ENCODE measurements around the gene DCAF16.
"Not testable (repeated sequence)": the region's sequence is repeated elsewhere in the genome, so short reads cannot be mapped to it uniquely, and the experiment has no call there.

The DCAF16 gene

DNA sequence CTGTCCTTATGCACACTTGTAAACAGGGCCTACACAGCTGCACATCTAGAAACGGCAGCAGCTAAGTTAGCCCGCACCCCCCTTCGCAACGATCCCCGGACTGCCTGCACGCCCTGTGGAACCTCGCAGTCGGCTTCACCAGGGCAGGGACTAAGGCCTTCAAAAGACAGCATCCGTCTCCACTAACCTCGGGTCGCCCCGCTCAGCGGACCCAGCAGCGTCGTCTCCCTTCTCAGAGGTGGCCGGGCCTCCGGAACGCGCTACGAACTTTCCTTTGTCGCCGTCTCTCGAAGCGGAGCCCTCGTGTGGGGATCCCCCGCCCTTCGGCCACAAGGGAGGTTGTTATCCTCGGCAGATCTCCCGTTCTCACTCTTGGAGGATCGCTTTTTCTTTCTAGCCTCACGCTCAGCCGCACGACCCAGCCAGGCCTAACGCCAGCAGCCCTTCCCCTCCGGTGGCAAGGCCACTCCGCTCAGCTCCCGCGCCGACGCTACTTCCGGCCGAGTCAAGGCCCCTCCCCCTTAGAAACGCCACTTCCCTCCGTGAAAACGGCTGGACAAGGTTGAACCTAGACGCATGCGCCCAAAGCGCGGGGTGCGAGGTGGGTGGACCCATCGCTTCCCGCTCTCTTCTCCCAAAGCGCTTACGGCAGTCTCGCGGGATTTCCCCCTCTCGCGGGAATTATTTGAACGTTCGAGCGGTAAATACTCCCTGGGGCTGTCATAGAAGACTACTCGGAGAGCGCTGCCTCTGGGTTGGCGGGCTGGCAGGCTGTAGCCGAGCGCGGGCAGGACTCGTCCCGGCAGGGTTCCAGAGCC is at the start of gene DCAF16, which contains the start of gene NCAPG:
TSS of gene DCAF16 (minus strand) at position 498 of the 818 bp plus-strand sequence. CDS start 6,616 bp downstream, outside the sequence.
TSS of gene NCAPG (plus strand) at position 720 of the 818 bp plus-strand sequence. CDS start 99 bp downstream, outside the sequence.
- DNase-seq: peak; percentile 99

DNA sequence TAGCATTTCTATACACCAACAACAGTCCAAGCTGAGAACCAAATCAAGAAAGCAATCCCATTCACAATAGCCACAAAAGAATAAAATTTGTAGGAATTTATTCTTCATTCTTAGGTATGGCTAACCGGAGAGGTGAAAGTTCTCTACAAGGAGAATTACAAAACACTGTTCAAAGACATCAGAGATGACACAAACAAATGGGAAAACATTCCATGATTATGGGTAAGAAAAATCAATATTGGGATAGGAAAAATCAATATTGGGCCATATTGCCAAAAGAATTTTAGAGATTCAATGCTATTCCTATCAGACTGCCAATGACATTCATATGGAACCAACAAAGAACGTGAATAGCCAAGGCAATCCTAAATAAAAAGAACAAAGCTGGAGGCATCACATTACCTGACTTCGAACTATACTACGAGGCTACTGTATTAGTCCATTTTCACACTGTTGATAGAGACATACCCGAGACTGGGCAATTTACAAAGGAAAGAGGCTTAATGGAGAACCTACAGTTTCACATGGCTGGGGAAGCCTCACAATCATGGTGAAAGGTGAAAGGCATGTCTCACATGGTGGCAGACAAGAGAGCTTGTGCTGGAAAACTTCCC is 49.3 kb upstream of the DCAF16 start:
- DNase-seq: no peak

- DNase-seq: no peak
Observed at GRCh38 chr4:17854036-17854435, 43.5 kb upstream of the DCAF16 start.

GRCh38 chr4:17851959-17852358 is 41.4 kb upstream of the DCAF16 start:
- DNase-seq: no peak

- DNase-seq: not testable (repeated sequence)
Observed at GRCh38 chr4:17850295-17850694, 39.7 kb upstream of the DCAF16 start.

GRCh38 chr4:17846266-17846665 is 35.7 kb upstream of the DCAF16 start:
- no peak for DNase-seq

DNA sequence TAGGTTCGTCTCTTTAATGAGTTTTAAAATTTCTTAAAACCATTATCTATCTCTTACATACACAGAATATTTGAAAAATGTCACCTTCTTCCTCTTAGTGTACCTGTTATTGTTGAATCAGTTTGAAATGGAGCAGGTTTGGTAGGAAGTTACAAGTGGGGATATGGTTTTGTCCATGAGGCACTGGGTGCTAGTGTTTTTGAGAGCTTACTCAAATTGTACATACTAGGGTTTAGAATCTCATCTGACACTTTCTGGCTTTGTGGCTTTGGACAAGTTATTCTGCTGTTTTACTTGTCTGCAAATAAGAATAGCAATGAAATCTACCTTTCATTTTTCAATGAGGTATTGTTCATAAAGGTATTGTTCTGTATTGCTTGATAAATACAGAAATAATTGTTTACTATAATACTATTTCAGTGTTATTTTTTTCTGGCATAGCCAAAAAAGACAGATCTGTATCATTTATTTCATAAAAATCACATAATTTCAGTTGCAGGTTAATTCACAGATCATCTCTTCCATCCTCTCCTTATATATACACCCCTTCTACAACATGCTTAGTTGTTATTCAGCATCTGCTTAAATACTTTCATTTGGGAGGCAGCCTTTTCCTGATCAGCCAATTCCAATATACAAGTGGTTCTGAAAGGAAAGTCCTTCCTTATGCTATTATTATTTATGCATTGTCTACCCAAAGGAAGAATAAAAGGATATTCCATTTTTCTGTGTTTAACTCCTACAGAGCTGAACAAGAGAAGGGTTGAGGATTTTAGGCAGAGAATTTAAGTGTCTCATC is 13.5 kb upstream of the DCAF16 start:
- DNase-seq: no peak

GRCh38 chr4:17817027-17817426 is 6.5 kb upstream of the DCAF16 start:
- no peak for DNase-seq

GRCh38 chr4:17816142-17816541 is 5.6 kb upstream of the DCAF16 start:
- no peak for DNase-seq

- DNase-seq: no peak
Observed at GRCh38 chr4:17814140-17814539, 3.6 kb upstream of the DCAF16 start.

- DNase-seq: no peak
Observed at GRCh38 chr4:17812801-17813200, 2.2 kb upstream of the DCAF16 start.

DNA sequence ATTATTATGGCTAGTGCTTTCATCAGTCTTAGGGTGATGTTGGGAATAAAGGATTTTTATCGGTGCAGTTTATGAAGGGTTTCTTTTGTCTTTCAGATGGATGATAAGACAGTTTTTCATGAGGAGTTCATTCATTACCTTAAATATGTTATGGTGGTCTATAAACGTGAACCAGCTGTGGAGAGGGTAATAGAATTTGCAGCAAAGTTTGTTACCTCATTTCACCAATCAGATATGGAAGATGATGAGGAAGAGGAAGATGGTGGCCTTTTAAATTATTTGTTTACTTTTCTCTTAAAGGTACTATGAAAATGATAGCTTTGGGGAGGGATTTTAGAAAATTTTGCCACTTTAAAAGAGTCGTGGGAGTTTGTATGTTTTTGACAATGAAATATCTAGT is 1.6 kb upstream of the DCAF16 start:
- no peak for DNase-seq

DNA sequence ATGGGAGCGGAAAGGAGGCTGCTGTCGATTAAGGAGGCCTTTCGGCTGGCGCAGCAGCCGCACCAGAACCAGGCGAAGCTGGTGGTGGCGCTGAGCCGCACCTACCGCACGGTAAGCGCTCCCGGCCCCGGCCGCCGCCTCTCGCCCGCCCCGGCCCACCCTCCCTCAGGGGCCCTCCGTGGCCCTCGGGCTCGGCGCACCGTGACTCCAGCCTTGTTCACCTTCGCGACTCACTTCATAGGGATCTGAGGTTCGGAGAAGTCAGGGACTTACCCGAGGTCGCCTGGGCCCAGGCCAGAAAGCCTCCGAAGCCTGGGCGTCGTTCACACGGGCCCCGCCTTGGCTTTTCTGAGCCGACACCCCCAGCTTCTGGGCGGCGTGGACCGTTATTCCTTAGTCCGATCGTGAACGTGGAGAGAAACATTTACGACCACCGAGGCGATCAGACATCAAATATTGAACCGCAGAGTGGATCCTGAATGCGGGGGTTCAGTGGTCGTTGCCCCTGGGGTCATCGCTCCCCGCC is 584 bp upstream of the DCAF16 start:
- no peak for DNase-seq

GRCh38 chr4:17809667-17810066 is 890 bp downstream of the DCAF16 start:
- no peak for DNase-seq

- DNase-seq: no peak
Observed at GRCh38 chr4:17807446-17807845, 3.1 kb downstream of the DCAF16 start.

- DNase-seq: no peak
Observed at GRCh38 chr4:17805580-17806155, 4.9 kb downstream of the DCAF16 start.

DNA sequence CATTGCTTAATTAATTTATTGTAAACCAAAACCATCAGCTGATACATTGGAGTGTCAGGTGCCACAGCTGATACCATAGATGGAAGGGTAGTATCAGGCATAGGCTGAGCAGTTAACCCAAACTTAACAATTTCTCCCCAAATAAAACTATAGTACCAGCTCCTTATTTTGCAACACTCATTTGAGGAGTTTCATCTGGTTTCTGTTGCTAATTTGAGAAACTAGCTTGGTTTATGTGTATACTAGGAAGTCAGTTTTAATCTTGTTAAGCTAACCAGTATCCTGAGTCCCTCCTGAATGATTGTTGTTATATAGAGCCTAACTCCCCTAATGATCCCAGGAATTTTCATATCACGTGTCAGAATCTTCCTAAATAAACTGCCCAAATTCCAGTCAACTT is 12.7 kb downstream of the DCAF16 start:
- DNase-seq: no peak

GRCh38 chr4:17794730-17795129 is 15.8 kb downstream of the DCAF16 start:
- DNase-seq: no peak

GRCh38 chr4:17788956-17789355 is 21.6 kb downstream of the DCAF16 start:
- no peak for DNase-seq

DNA sequence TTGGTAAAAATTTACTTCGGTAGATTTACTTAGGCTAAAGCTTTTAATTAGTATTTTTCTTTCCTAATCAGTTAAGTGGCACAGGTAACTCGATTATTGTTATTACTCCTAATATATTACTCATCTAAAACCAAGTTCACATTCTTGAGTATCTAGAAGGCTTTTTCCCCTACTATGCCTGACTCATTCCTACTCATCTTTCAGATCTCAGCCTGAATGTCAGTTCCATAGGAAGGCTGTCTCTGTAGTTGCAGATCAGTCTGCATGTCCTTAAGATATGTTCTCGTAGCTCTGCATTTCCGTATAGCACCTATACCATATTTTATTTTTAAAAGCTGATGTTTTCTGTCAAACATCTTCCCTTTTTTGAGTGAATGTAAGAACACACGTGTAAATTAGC is 23.2 kb downstream of the DCAF16 start:
- DNase-seq: no peak

GRCh38 chr4:17786567-17786966 is 24.0 kb downstream of the DCAF16 start:
- DNase-seq: no peak

- DNase-seq: no peak
Observed at GRCh38 chr4:17785858-17786257, 24.7 kb downstream of the DCAF16 start.

Measured in CD4-positive, alpha-beta T cell treated with Interleukin-6 for 4 hours (primary cell).